A673 (cell line): Measurements from ENCODE around the gene BBS4. TPM values are rescaled to one million over a fixed set of nuclear protein-coding genes. Genes with fewer than 3 reads are reported as not detected.

ENCODE experiments used
- BruUV-seq: library from RNA; stranded (reverse); fragments of 400-500 nt; replicated peaks from 2 replicates; lab custom pipeline; 2021; lab: Mats Ljungman, UMichigan
- CTCF ChIA-PET: fragments of 300-600 bp; sonication (Branson Sonifier 250); formaldehyde crosslinking; loops from one replicate; lab custom pipeline; 2022; ENCODE audit warnings: antibody characterized with exemption; lab: Charles Lee
- POLR2A ChIA-PET: fragments of 300-600 bp; sonication (Branson Sonifier 250); formaldehyde crosslinking; loops from one replicate; lab custom pipeline; 2022; ENCODE audit warnings: antibody characterized with exemption; ENCODE audit not compliant: low non-redundant PET; lab: Charles Lee
- DNase-seq: peaks from one replicate; pipeline ENCODE4 v3.0.0-alpha.2; 2015; ENCODE audit warnings: low spot score
- H3K27ac ChIP-seq: fragments of 200-600 bp; sonication (generic); 2 replicates; pipeline ENCODE4 v1.5.1; 2016; ENCODE audit warnings: mixed run types, low read depth, mild to moderate bottlenecking, mixed read lengths, antibody characterized with exemption, low read length; ENCODE audit not compliant: poor library complexity, severe bottlenecking
- H3K27me3 ChIP-seq: fragments of 200-600 bp; sonication (generic); replicated peaks from 2 replicates; pipeline ENCODE4 v1.6.1; 2017; ENCODE audit warnings: mixed run types, low read depth, mild to moderate bottlenecking, mixed read lengths, antibody characterized with exemption, low read length; ENCODE audit not compliant: insufficient read depth, poor library complexity
- H3K36me3 ChIP-seq: fragments of 200-600 bp; sonication (generic); 2 replicates; pipeline ENCODE4 v1.6.1; 2016; ENCODE audit warnings: mixed run types, mild to moderate bottlenecking, mixed read lengths, antibody characterized with exemption, low read length; ENCODE audit not compliant: insufficient read depth, poor library complexity, severe bottlenecking
- H3K4me1 ChIP-seq: fragments of 200-600 bp; sonication (generic); 2 replicates; pipeline ENCODE4 v1.6.1; 2017; ENCODE audit warnings: mixed run types, mild to moderate bottlenecking, mixed read lengths, antibody characterized with exemption, low read length; ENCODE audit not compliant: insufficient read depth, poor library complexity, severe bottlenecking
- H3K4me3 ChIP-seq: fragments of 200-600 bp; sonication (generic); 2 replicates; pipeline ENCODE4 v1.5.1; 2016; ENCODE audit warnings: low read depth, mixed run types, mild to moderate bottlenecking, mixed read lengths, low read length; ENCODE audit not compliant: poor library complexity, severe bottlenecking
- H3K9me3 ChIP-seq: fragments of 200-600 bp; sonication (generic); 2 replicates; pipeline ENCODE4 v1.6.1; 2016; ENCODE audit warnings: mixed run types, low read depth, mild to moderate bottlenecking, mixed read lengths, antibody characterized with exemption, low read length; ENCODE audit not compliant: poor library complexity, severe bottlenecking
- EZH2 ChIP-seq: fragments of 200-600 bp; sonication (generic); IDR thresholded peaks from 2 replicates; pipeline ENCODE4 v1.6.1; 2017; ENCODE audit warnings: borderline replicate concordance, low read depth, mild to moderate bottlenecking, mixed read lengths, antibody characterized with exemption, low read length; ENCODE audit not compliant: poor library complexity, severe bottlenecking
- intact Hi-C: fragments of 100-400 bp; cut with micrococcal nuclease; formaldehyde crosslinking; loops from one replicate; pipeline ENCODE4 v1.10.0; 2022; ENCODE audit not compliant: unreplicated experiment
- total RNA-seq: library from RNA; stranded (reverse); gene quantifications from 2 replicates; pipeline ENCODE4 v1.2.3, GENCODE V29; 2021
- TF ChIP-seq, protein P1 (sequence below): fragments of 300-800, 200-600 bp; sonication (generic); conservative IDR thresholded peaks from 2 replicates; pipeline ENCODE4 v1.5.1; 2017; ENCODE audit warnings: low read depth, mild to moderate bottlenecking, antibody characterized with exemption, low read length, moderate library complexity, mixed read lengths

The BBS4 gene
- total RNA-seq, 1 experiment from 2014 or later, result 22.9 TPM

DNA sequence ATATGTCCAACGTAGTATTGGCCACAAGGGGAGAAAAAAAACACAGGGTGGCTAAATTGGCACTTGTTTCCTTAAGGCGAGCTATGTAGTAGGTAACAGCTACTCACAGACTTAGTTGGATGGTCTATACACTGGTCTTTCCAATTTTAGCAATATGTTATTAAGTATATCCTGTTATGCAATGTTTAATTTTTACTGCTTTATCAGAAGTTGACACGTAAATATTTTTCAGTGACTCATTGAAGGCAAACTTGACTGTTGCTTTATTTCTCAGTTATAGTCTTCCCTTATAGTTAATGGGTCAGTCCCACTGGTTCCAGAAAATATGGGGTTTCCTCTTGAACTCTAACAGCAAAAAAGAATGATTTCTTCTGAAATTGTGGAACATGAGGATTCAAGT is 51.1 kb downstream of the BBS4 start:
- Histone ChIP-seq H3K9me3 (no peaks in the 10 kb centered on the region), H3K36me3 (peaks cover 31% of the 10 kb centered on the region), H3K27ac (no peak overlapping the region), H3K27me3 (no peaks in the 10 kb centered on the region), H3K4me1 (no peaks in the 10 kb centered on the region), H3K4me3 (no peak overlapping the region)
- POLR2A ChIA-PET, result interaction anchor here (0.6 kb wide), 1 partner anchor 824 kb away, joined by 4 read pairs; no protein-coding TSS in a partner anchor
- intact Hi-C loops, result no loop called here
- no TSS peak for BruUV-seq
- CTCF ChIA-PET, result no interaction called here
- DNase-seq, result no peak
- TF ChIP-seq EZH2, result no peak
- TF ChIP-seq, protein P1, sequence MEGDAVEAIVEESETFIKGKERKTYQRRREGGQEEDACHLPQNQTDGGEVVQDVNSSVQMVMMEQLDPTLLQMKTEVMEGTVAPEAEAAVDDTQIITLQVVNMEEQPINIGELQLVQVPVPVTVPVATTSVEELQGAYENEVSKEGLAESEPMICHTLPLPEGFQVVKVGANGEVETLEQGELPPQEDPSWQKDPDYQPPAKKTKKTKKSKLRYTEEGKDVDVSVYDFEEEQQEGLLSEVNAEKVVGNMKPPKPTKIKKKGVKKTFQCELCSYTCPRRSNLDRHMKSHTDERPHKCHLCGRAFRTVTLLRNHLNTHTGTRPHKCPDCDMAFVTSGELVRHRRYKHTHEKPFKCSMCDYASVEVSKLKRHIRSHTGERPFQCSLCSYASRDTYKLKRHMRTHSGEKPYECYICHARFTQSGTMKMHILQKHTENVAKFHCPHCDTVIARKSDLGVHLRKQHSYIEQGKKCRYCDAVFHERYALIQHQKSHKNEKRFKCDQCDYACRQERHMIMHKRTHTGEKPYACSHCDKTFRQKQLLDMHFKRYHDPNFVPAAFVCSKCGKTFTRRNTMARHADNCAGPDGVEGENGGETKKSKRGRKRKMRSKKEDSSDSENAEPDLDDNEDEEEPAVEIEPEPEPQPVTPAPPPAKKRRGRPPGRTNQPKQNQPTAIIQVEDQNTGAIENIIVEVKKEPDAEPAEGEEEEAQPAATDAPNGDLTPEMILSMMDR, result no peak

DNA sequence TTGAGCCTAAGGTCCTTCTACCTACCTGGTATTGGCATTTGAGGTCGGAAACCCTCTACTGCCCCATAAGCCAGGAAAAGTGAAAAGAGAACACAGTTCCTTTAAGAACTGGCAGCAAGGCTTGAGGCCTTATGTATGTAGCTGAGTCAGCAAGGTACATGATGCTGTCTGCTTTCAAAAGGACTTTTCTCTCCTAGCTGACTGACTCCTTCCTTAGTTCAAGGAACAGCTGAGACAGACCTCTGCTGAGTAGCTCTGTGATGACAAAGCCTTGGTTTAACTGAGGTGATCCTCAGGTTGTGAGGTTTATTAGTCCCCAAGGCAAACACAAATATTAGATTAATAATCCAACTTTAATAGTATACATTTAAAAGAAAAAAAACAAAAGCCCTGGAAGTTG is 51.7 kb downstream of the BBS4 start:
- intact Hi-C loops, result no loop called here
- Histone ChIP-seq H3K27me3 (no peaks in the 10 kb centered on the region), H3K27ac (no peak overlapping the region), H3K36me3 (peaks cover 31% of the 10 kb centered on the region), H3K4me3 (no peak overlapping the region), H3K9me3 (no peaks in the 10 kb centered on the region), H3K4me1 (no peaks in the 10 kb centered on the region)
- POLR2A ChIA-PET, result interaction anchor here (0.6 kb wide), 1 partner anchor 824 kb away, joined by 4 read pairs; no protein-coding TSS in a partner anchor
- DNase-seq, result no peak
- CTCF ChIA-PET, result no interaction called here
- no TSS peak for BruUV-seq
- no peak for TF ChIP-seq EZH2
- TF ChIP-seq, protein P1, result no peak

DNA sequence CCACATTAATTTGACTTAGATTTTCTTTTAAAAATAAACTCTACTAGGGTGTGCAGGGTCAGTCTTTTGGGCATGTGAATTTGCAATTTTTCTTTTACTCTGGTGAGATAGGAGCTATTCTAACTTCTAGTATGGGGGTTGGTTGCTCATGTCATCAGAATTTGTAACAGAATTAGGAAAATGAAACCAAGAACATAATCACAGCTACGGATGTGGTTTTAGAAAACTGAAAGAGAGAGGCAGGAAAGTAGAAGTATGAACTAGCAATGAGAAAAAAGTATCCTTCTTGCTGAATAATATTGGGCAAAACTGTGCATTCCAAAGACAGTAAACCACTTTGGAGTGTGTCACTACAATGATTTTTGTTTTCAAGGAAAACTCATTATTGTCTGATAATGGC is 54.2 kb downstream of the BBS4 start:
- DNase-seq, result no peak
- no peak for TF ChIP-seq EZH2
- TF ChIP-seq, protein P1, result no peak
- CTCF ChIA-PET, result interaction anchor here (0.5 kb wide), 1 partner anchor 19 kb away, joined by 3 read pairs; no protein-coding TSS in a partner anchor
- POLR2A ChIA-PET, result no interaction called here
- Histone ChIP-seq H3K36me3 (peaks cover 31% of the 10 kb centered on the region), H3K4me3 (no peak overlapping the region), H3K27me3 (no peaks in the 10 kb centered on the region), H3K27ac (no peak overlapping the region), H3K4me1 (no peaks in the 10 kb centered on the region), H3K9me3 (no peaks in the 10 kb centered on the region)
- BruUV-seq, result no TSS peak
- intact Hi-C loops, result no loop called here
